Activated CD4-positive, CD25-positive, alpha-beta regulatory T cell (primary cell): ENCODE results near the gene STAG3.
A peak's percentile ranks its signal among the peaks of the same experiment; 100 is the strongest.
"Not testable (repeated sequence)": the region's sequence is repeated elsewhere in the genome, so short reads cannot be mapped to it uniquely, and the experiment has no call there.

Experiments
- DNase-seq, 4 experiments: peaks; one replicate each; lab custom pipeline; 2025; lab: John Stamatoyannopoulos, UW

The STAG3 gene

GRCh38 chr7:100211342-100211780 lies 33.6 kb downstream of the STAG3 start:
- no peak for DNase-seq

- no peak for DNase-seq
These were observed 35.0 kb downstream of the STAG3 start for GRCh38 chr7:100212631-100213286.

- DNase-seq = no peak
These were observed 36.0 kb downstream of the STAG3 start for GRCh38 chr7:100213672-100214071.

GRCh38 chr7:100214356-100214755 lies 36.6 kb downstream of the STAG3 start:
- DNase-seq = not testable (repeated sequence)

- DNase-seq = no peak
These were observed 38.2 kb downstream of the STAG3 start for GRCh38 chr7:100215895-100216294.

GRCh38 chr7:100217934-100218333 lies 40.2 kb downstream of the STAG3 start:
- peak; percentile 60 to 70 (median 66) for DNase-seq

- DNase-seq = no peak
These were observed 41.6 kb downstream of the STAG3 start for GRCh38 chr7:100219271-100219737.

- DNase-seq = peak in 2 of 4 experiments; percentile 23 to 32
These were observed 42.3 kb downstream of the STAG3 start, which contains the start of gene PVRIG for GRCh38 chr7:100219801-100220585. TSS of gene PVRIG (plus strand) at chr7:100219949. CDS start at chr7:100219971, 22 bp downstream.

- no peak for DNase-seq
These were observed 43.0 kb downstream of the STAG3 start for GRCh38 chr7:100220586-100221230.

GRCh38 chr7:100221231-100221718 lies 43.6 kb downstream of the STAG3 start:
- peak; percentile 53 to 76 (median 74) for DNase-seq

- DNase-seq = no peak
These were observed 44.2 kb downstream of the STAG3 start for GRCh38 chr7:100221767-100222444.

GRCh38 chr7:100222445-100223132 lies 44.9 kb downstream of the STAG3 start:
- no peak for DNase-seq

- DNase-seq = not testable (repeated sequence)
These were observed 45.7 kb downstream of the STAG3 start for GRCh38 chr7:100223376-100223927.

- DNase-seq = not testable (repeated sequence)
These were observed 47.2 kb downstream of the STAG3 start for GRCh38 chr7:100224891-100225290.

- not testable (repeated sequence) for DNase-seq
These were observed 57.1 kb downstream of the STAG3 start for GRCh38 chr7:100234660-100235317.

- not testable (repeated sequence) for DNase-seq
These were observed 62.3 kb downstream of the STAG3 start for GRCh38 chr7:100239975-100240374.

- peak in 3 of 4 experiments; percentile 35 to 45 (median 42) for DNase-seq
These were observed 65.7 kb downstream of the STAG3 start for GRCh38 chr7:100243385-100243784.

GRCh38 chr7:100244988-100245605 lies 67.4 kb downstream of the STAG3 start:
- DNase-seq = not testable (repeated sequence)

- not testable (repeated sequence) for DNase-seq
These were observed 68.6 kb downstream of the STAG3 start for GRCh38 chr7:100246121-100246864.
